ENCODE measurements around the gene NOL4.
"Not testable (repeated sequence)": the region's sequence is repeated elsewhere in the genome, so short reads cannot be mapped to it uniquely, and the experiment has no call there.

The NOL4 gene, protein sequence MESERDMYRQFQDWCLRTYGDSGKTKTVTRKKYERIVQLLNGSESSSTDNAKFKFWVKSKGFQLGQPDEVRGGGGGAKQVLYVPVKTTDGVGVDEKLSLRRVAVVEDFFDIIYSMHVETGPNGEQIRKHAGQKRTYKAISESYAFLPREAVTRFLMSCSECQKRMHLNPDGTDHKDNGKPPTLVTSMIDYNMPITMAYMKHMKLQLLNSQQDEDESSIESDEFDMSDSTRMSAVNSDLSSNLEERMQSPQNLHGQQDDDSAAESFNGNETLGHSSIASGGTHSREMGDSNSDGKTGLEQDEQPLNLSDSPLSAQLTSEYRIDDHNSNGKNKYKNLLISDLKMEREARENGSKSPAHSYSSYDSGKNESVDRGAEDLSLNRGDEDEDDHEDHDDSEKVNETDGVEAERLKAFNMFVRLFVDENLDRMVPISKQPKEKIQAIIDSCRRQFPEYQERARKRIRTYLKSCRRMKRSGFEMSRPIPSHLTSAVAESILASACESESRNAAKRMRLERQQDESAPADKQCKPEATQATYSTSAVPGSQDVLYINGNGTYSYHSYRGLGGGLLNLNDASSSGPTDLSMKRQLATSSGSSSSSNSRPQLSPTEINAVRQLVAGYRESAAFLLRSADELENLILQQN

DNA sequence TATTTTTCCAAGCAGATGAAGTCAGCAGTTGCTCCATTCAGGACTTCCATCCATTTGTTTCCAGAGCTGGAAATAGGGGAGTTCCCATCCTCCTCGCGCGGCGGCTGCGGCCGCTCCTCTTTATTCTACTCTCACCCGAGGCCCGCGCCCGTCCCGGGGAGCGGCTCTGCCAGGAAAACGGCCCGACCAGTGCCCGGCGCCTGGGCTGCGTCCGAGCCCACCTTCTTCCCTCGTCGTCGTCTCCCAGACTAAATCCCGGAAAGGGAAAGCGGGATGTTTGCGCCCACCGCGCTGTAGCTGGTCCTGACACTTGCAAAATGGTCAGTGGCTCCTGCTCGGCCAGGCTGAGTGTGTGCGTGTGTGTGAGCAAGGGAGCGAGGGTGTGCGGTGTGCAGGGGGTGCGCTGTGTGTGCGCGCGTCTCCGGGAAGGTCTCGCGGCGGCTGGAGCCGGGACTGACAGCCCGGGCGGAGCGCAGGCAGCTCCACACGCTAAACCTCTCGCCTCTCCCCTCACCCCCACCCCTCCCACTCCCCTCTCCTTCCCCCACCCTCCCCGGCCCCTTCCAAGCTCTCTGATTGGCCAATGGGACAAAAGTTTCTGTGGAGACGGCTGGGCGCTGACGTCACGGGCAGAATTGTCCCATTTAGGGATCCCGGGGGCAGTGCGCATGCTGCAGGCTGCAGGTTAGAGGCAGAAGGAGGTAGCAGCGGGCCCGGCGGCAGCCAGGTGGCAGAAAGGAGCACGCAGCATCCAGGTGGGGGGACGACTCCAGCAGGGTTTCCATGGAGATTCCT is at the start of gene NOL4:
NOL4 (minus strand) TSS at position 491 of the 795 bp plus-strand sequence. CDS start 1,660 bp downstream, outside the sequence.
- DNase-seq = no peak

DNA sequence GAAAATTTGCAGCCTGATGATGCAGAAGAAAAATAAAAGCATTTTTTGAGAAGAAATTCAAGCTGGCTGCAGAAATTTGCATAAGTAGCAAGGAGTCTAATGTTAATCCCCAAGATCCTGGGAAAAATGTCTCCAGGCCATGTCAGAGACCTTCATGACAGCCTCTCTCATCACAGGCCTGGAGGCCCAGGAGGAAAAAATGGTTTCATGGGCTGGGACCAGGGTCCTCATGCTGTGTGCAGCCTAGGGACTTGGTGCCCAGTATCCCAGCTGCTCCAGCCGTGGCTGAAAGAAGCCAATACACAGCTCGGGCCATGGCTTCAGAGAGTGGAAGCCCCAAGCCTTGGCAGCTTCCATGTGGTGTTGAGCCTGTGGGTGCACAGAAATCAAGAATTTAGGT is 41.3 kb upstream of the NOL4 start:
- DNase-seq = not testable (repeated sequence)

DNA sequence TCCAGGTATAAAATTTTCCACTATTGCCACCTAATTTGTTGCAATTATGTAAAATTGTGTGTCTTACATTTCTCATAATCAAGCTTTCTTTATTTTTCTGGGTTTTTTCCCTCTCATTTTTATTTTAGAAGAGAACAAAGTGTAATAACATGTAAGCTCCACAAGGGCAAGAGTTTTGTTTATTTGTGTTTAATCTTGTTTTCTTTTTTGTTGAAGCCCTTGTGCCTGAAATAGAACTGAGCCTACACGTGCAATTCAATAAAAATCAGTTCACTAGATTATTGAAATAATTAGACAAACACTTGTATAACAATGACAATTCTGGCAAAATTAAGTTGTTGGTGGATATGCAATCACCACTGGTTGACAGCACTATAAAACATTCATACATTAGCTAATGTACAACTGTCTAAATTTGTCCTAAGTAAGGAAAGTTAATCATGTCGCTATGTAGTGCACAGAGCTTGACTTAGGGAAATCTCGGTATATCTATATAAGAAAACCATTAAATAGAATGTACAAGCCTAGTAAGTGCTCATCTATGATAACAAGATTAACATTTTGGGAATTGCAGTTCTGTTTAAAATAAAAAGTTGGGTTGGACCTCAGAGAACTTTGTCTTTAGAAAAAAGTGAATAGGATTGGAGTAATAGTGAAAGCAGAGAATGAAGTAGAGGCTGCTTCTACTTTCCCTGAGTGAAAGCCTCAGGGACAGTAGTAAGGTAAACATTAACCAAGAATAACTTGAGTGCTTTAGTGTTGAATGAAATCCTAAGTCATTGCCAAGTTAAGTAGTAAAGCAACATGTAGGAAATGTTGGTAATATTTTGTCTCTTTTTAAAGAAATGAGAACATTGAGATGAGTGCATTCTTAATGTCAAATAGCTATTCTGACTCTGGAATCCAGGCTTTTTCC is 37.4 kb upstream of the NOL4 start:
- DNase-seq = no peak

DNA sequence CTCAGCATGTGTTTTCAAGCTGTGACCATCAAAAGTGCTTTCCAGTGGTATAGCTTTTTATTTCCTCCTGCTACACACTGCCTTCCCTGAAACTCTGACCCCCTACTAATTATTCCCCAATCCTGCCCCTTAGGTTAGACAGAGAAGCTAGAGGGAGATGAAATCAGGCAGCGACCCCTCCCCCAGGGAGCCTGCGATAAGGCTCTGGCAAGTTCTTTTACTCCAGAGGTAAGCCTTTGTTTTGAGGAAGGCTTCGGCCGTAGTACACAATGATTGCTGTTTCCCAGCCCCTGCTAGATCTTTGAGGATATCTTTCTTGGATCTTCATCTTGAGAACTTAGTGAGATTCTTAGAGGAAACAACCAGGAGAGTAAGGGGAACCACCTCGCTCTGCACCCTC is 33.5 kb upstream of the NOL4 start:
- DNase-seq = no peak

DNA sequence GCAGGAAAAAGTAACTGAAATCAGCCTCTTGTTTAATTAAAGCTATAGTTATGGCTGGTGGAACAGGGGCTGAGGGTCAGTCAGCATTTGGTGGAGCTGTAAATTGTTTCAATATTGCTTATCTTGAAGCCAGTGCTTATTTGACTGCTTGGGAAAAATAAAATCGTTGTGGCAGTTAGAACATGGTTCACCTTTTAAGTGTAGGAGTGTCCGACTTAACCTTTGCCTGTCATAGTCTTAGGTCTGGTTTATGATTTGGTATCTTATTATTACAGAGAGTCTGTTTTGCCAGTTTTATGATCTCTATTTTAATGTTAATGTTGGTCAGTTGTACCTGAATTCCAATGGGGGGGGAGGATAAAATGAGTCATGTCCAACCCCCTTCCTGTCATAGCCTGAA is 27.2 kb upstream of the NOL4 start:
- no peak for DNase-seq

DNA sequence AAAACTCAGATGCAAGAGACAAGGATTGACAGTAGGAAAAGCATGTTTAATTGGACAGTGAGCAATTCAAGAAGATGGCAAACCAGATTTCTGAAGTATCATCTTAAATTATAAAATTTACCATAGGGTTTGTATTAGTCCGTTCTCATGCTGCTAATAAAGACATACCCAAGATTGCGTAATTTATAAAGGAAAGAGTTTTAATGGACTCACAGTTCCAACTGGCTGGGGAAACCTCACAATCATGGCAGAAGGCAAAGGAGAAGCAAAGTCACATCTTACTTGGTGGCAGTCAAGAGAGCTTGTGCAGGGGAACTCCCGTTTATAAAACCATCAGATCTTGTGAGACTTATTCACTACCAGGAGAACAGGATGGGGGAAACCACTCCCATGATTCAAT is 24.0 kb upstream of the NOL4 start:
- DNase-seq = no peak

DNA sequence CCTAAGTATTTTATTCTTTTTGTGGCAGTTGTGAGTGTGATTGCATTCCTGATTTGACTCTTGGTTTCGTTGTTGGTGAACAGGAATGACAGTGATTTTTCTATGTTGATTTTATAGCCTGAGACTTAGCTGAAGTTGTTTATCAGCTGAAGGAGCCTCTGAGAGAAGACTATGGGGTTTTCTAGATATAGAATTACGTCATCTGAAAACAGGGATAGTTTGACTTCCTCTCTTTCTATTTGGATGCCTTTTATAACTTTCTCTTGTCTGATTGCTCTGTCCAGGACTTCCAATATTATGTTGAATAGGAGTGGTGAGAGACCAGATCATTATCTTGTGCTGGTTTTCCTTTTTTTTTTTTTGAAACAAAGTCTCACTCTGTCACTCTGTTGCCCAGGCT is 18.0 kb upstream of the NOL4 start:
- DNase-seq = no peak

DNA sequence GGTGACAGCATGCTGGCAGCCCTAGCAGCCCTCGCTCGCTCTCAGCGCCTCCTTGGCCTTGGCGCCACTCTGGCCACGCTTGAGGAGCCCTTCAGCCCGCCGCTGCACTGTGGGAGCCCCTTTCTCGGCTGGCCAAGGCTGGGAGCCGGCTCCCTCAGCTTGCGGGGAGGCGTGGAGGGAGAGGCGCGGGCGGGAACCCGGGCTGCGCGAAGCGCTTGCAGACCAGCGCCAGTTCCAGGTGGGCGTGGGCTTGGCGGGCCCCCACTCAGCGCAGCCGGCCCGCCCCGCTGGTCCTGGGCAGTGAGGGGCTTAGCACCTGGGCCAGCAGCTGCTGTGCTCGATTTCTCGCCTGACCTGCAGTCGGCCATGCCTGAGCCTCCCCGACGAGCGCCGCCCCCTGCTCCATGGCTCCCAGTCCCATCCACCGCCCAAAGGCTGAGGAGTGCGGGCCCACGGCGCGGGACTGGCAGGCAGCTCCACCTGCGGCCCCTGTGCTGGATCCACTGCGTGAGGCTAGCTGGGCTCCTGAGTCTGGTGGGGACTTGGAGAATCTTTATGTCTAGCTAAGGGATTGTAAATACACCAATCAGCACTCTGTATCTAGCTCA is 9.2 kb upstream of the NOL4 start:
- not testable (repeated sequence) for DNase-seq

DNA sequence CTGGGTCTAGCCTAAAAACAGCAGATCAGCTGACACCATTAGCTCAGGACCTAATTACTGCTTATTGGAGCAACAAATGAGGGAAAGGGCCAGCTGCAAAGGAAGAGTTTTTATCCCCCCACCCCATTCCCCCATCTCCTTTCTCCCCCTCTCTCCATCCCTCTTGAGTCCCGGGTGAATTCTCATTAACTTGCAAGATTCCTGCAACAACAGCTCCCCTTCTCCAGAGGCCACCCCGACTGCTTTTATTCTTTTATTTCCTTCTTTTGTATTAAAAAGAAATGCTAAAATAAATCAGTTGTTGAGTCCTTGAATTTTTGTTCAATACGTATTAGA is 473 bp upstream of the NOL4 start:
- DNase-seq = no peak

DNA sequence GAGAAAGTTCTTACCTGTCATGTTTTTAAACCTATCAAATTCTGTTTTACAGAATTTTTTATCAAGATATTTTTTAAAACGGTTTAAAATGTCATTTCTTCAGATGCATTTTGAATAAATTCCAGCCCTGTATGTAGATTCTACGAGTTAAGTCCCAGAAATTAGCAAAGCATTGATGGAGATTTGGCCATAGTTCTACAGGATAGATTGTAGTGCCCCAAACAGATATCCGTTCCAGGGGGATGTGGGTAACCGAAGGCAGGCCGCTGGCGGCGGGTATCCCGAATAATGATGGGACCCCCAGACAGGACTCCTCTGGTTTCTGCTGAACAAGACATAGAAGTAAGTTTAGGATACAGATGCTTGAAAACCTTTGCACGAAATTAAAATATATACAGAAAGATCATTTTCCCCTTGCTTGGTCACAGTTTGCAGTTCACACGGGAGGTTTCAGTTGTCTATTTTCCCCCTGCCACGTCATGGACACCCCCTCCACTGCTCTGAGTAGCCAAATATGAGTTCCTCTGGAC is 755 bp downstream of the NOL4 start:
- DNase-seq = no peak

DNA sequence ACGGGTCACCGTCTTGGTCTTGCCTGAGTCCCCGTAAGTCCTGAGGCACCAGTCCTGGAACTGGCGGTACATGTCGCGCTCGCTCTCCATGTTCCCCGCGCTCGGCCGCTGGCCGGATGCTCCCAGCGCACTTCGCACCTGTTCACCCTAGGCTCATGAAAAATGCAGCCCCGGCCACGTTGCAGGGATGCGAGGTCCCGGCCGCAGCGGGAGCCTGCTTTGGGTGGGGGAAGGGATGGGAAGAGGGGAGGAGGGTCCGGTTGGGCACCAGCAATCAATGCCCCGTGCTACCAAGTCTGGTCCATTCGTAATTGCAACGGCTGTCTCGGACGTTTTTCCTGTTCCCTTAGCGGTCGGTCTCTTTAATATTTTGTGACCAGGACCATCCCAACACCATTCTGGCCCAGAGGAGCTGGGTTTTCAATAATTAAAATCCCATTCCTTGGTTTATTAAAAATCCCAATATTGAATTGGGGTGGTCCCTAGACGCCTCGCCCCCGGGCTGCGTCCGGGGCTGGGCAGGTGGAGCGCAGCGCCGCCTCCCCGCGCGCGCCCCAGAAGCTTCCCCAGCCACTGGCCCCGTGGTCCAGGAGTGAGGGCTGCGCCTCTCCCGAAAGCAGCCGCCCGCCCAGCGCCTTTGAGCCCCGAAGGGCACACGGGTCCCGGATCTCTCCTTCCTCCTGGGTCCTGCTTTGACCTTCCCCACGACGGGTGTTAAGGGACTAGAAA is 1.4 kb downstream of the NOL4 start:
- DNase-seq = no peak

DNA sequence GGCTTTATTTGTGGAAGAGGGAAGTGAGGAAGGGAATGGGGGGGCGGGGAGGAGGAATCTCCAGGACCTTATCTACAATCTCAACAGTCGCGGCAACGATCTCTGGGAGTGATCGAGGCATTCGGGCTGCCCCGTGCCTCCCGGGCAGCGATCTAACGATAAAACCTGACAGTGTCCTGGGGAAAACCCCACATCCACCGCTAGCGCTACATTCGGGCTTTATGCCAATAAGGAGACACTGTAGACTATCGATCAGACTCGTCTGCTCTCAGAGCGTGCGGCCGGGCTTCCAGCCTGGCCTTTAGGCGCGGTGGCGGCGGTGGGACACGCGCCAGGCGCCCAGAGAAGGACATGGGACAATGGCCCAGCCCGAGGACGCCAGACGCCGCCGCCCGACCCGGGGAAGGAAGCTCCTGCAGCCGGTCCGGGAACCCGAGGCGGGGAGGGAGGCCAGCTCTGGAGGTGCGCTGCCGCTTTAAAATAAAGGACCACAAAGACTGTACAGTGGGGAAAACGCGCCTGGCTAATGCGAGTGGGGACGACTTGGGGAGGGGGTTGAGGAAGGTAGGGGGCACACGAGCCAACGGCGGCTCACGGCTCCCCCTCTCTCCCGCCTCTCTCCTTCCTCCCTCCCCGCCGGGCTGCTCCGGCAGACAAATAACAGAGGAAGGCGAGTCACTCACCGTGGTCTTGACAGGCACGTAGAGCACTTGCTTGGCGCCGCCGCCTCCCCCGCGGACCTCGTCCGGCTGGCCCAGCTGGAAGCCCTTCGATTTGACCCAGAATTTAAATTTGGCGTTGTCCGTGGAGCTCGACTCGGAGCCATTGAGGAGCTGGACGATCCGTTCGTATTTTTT is 2.2 kb downstream of the NOL4 start:
- no peak for DNase-seq

DNA sequence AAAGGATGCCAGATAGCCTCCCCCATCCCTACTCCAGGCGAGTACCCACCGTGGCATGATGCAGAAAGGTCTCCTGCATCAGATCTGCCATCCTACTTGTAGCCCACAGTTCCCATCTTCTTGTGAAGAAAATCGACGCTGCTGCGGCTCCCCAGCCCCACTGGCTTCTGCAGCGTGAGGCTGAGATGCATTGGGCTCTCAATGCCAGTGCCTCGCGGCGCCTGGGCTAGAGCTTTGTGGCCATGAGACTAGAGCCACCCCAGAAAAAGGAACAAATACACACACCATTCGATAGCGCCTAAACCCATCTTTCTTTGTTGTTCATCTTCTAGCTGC is 2.8 kb downstream of the NOL4 start:
- no peak for DNase-seq

DNA sequence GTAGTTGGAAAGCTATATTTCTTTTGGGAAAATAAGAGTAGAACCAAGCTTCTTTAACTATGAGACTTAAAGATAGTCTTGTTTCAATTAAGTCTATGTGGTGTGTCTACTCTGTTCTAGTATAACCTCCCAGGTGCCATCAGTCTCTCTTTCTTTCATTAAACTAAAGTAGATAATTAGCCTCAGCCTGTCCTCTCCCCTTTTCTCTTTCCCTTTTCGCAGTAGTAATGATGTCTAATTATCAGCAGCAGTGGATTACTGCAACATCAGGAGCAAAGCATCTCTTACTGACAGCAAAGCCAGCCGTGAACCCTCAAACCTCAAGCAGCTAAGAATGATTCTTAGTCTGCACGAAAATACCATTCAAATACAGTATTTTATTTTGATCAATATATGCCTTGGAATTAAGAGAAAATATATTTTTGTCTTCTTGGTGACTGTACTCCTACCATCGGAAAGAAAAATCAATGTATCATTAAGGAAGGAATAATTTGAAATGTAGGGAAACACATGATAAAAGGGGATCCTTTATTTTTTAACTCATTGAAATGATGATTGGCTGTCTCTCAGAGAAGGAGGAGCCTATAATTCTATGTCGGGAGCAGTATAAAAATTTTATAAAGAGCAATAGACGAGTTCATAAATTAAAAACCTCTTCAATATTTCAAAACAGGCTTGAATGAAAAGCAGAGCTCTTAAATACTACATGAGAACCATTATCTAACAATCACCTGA is 4.5 kb downstream of the NOL4 start:
- no peak for DNase-seq

DNA sequence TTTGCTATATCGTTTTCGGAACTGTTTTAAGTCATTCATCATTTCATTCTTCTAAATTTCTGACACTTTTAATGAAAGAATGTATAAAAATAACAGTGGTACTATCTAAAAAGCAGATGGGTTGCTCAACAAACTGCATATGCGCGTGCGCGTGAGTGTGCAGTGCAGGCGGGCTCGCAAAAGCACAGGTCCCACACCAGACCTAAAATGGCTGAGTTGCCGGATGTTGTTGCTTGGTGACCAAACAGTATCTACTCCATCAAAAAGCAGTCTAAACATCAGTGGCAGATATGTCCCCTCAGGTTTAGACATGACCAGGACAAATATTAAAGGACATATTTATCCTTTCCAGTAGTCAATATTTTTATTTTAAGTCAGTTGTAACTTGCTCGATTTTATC is 5.1 kb downstream of the NOL4 start:
- no peak for DNase-seq

DNA sequence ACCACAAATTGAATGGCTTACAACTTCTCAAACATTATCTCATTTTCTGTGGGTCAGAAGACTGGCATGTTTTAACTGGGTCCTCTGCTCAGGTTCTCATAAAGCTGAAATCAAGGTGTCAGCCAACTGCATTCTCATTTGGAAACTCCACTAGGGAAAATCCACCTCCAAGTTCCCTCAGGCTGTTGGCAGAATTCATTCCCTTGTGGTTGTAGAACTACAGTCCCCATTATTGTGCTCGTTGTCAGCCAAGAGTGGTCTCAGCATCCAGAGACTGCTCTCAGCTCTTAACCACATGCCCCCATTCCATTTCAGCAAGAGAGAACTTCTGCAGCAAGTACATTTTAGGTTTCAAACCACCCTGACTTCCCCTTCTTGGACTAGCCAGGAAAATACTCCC is 12.2 kb downstream of the NOL4 start:
- DNase-seq = no peak

DNA sequence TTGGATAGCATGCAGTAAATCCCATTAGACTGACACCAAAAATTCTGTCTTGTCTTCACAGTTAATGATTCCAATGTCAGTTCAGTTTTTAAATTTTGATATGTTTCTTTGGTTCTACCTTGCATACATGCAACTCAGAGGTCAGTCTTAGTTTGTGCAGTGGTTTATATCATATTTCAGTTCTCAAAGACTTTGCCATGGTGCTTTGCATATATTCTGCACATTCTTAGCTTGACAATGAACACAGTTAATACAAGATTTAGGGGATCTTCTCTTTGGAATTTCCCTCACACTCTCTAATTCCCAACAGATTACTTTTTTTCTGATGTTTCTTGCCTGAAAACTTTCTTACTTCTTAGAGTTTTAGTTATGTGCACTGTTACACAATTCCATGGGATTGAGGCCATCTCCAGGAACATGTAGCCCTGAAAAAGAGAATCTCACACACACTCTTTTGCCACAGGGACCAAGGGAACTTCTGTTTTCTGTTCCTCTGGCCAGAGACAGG is 17.3 kb downstream of the NOL4 start:
- DNase-seq = no peak

DNA sequence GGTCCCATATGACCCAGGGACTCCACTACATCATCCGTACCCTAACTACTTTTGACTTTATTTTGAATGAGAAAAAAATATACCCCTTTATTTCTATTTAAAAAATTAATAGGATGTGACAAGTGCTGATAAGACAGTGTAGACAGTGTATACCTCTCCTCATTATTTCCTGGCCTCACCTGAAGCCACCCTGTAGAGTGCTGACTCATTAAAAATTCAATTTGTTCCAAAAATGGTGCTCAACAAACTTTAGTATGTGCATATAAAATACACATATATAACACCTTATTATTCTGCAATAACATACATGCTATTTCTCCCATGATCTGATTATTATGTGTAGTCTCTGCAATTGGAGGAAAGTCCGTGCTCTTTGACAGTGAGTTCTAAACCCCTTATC is 20.8 kb downstream of the NOL4 start:
- no peak for DNase-seq

DNA sequence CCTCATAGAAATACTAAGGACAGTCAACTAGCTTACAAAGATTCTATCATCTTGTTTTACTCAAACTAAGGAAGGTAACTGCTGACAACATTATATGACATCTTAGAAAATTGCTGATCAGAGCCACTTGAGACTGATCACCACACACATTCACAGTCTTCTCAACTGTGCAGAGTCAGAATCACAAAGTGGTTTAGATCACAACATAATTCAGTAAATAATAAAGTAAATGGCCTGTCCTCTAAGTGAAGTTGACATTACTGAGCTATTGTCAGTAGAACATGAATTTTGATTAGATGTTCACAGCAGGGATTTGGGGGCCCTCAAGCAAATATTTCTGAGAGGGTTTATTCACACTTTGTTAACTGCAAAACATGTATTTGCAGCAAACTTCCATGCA is 28.5 kb downstream of the NOL4 start:
- no peak for DNase-seq

DNA sequence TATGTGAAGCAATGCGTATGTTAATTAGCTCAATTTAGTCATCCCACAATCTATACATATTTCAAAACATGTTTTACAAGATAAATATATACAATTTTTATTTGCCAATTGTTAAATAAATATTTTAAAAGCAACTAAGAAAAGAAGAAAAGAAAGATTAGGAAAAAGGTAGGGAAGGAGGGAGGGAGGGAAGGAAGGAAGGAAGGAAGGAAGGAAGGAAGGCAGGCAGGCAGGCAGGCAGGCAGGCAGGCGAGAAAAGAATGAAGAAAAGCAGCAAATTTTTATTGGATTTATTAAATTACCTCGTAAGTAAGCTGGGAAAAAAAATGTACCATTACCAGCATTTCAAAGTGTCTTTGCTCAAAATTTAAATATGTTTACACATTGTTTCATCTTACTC is 30.5 kb downstream of the NOL4 start:
- no peak for DNase-seq

All from AML-193 (cell line).